WTC11 (cell line): ENCODE measurements around the gene SYNE4. TPM values are rescaled to one million over a fixed set of nuclear protein-coding genes. Genes with fewer than 3 reads are reported as not detected.

Experiments used
- ATAC-seq: fragments of 200-7000 bp; cut with Tn5 transposase; 2 replicates; pipeline ENCODE4 v1.10.0; 2021; ENCODE audit warnings: mild to moderate bottlenecking, moderate library complexity
- CTCF ChIA-PET: fragments of 300-600 bp; sonication (Branson Sonifier 250); formaldehyde crosslinking; loops from one replicate; lab custom pipeline; 2021; ENCODE audit warnings: antibody characterized with exemption; lab: Charles Lee
- POLR2A ChIA-PET: fragments of 350-600 bp; sonication (Branson Sonifier 250); formaldehyde crosslinking; loops from one replicate; lab custom pipeline; 2021; ENCODE audit warnings: antibody characterized with exemption; lab: Charles Lee
- DNase-seq: peaks from one replicate; pipeline ENCODE4 v3.0.0; 2021; ENCODE audit warnings: low spot score
- H3K27ac Mint-ChIP-seq: 2 replicates; pipeline ENCODE4 v1.8.0; 2021; ENCODE audit warnings: mixed read lengths
- H3K27me3 Mint-ChIP-seq: 2 replicates; pipeline ENCODE4 v1.8.0; 2021; ENCODE audit warnings: low read depth, mild to moderate bottlenecking, moderate library complexity, mixed read lengths
- H3K36me3 Mint-ChIP-seq: 2 replicates; pipeline ENCODE4 v1.8.0; 2021; ENCODE audit warnings: mixed read lengths
- H3K4me1 Mint-ChIP-seq: 2 replicates; pipeline ENCODE4 v1.8.0; 2022; ENCODE audit warnings: mixed read lengths
- H3K4me3 Mint-ChIP-seq: 2 replicates; pipeline ENCODE4 v1.8.0; 2021; ENCODE audit warnings: mild to moderate bottlenecking, moderate library complexity, mixed read lengths
- H3K9me3 Mint-ChIP-seq: 2 replicates; pipeline ENCODE4 v1.8.0; 2021; ENCODE audit warnings: mixed read lengths
- ARID4B ChIP-seq: sonication (generic); formaldehyde crosslinking; IDR thresholded peaks from 2 replicates; pipeline ENCODE4 v1.8.0; 2023; ENCODE audit warnings: missing genetic modification reagents, mild to moderate bottlenecking, borderline replicate concordance
- ATF6 ChIP-seq: sonication (generic); formaldehyde crosslinking; IDR thresholded peaks from 2 replicates; pipeline ENCODE4 v1.8.1; 2023; ENCODE audit warnings: mild to moderate bottlenecking, missing genetic modification reagents
- CDX4 ChIP-seq: fragments of 250-450 bp; sonication (Bioruptor Pico); IDR thresholded peaks from 2 replicates; pipeline ENCODE4 v1.9.0; 2021; ENCODE audit warnings: moderate library complexity, mild to moderate bottlenecking, inconsistent platforms, borderline replicate concordance
- ELF4 ChIP-seq: sonication (generic); formaldehyde crosslinking; IDR thresholded peaks from 2 replicates; pipeline ENCODE4 v1.8.1; 2022; ENCODE audit warnings: low read depth, mild to moderate bottlenecking, moderate library complexity, missing genetic modification reagents
- FOXJ3 ChIP-seq: sonication (generic); formaldehyde crosslinking; IDR thresholded peaks from 2 replicates; pipeline ENCODE4 v1.9.0; 2021; ENCODE audit warnings: missing genetic modification reagents, mild to moderate bottlenecking, borderline replicate concordance
- NFATC4 ChIP-seq: fragments of 250-450 bp; sonication (Bioruptor Pico); IDR thresholded peaks from 2 replicates; pipeline ENCODE4 v1.9.0; 2021; ENCODE audit warnings: mild to moderate bottlenecking
- SMAD4 ChIP-seq: sonication (generic); formaldehyde crosslinking; IDR thresholded peaks from 2 replicates; pipeline ENCODE4 v1.8.0; 2022; ENCODE audit warnings: mild to moderate bottlenecking, missing genetic modification reagents
- TEAD1 ChIP-seq: sonication (generic); formaldehyde crosslinking; IDR thresholded peaks from 2 replicates; pipeline ENCODE4 v1.8.0; 2022; ENCODE audit warnings: mild to moderate bottlenecking, missing genetic modification reagents
- ZBTB43 ChIP-seq: sonication (generic); formaldehyde crosslinking; IDR thresholded peaks from 2 replicates; pipeline ENCODE4 v1.8.1; 2023; ENCODE audit warnings: mild to moderate bottlenecking, missing genetic modification reagents
- ZNF138 ChIP-seq: sonication (generic); formaldehyde crosslinking; conservative IDR thresholded peaks from 2 replicates; pipeline ENCODE4 v1.8.1; 2022; ENCODE audit warnings: mild to moderate bottlenecking, moderate library complexity, missing genetic modification reagents
- ZNF512 ChIP-seq: sonication (generic); formaldehyde crosslinking; IDR thresholded peaks from 2 replicates; pipeline ENCODE4 v1.8.1; 2022; ENCODE audit warnings: missing genetic modification reagents, borderline replicate concordance
- total RNA-seq: library from RNA; stranded (reverse); gene quantifications from 3 replicates; pipeline ENCODE4 v1.2.3, GENCODE V29; 2021

Gene SYNE4
- total RNA-seq, 1 experiment from 2014 or later, result 17.6 TPM

GRCh38 chr19:35992907-35993765, 15.5 kb downstream of the SYNE4 start (continued):
- no peak for TF ChIP-seq CDX4 (CRISPR knock-in tag)

GRCh38 chr19:35991731-35992450, 16.7 kb downstream of the SYNE4 start:
- DNase-seq, result no peak
- POLR2A ChIA-PET, result interaction anchor here (0.6 to 0.7 kb wide), 2 partner anchors 52 to 850 kb away, joined by 4 read pairs; no protein-coding TSS in a partner anchor
- H3K27ac Mint-ChIP-seq, result no peak overlapping the region
- no peaks in the 10 kb centered on the region for H3K36me3 Mint-ChIP-seq
- CTCF ChIA-PET, result interaction anchor here (0.7 to 1.2 kb wide), 5 partner anchors 15 to 347 kb away, joined by 3 to 10 read pairs (median 3); no protein-coding TSS in a partner anchor
- no peak overlapping the region for H3K4me3 Mint-ChIP-seq
- peaks cover 5% of the 10 kb centered on the region; the same call in 1 of the 2 replicates for H3K9me3 Mint-ChIP-seq
- peaks cover 14% of the 10 kb centered on the region for H3K4me1 Mint-ChIP-seq
- peaks cover 26% of the 10 kb centered on the region for H3K27me3 Mint-ChIP-seq
- no peak for ATAC-seq
- TF ChIP-seq ZBTB43 (CRISPR knock-in tag) (no peak), FOXJ3 (CRISPR knock-in tag) (no peak), ZNF512 (no peak), SMAD4 (CRISPR knock-in tag) (no peak), ELF4 (CRISPR knock-in tag) (no peak), ATF6 (no peak), TEAD1 (CRISPR knock-in tag) (no peak), NFATC4 (CRISPR knock-in tag) (no peak), ZNF138 (no peak), ARID4B (CRISPR knock-in tag) (no peak)
- TF ChIP-seq, all 79 proteins: peak for 0
